ENCODE measurements around the gene PPAN. TPM values are rescaled to one million over a fixed set of nuclear protein-coding genes. Genes with fewer than 3 reads are reported as not detected.
A peak's percentile ranks its signal among the peaks of the same experiment; 100 is the strongest.

Gene PPAN
- total RNA-seq, 2 donors from 2014 or later = 21.6 to 53.8 TPM

DNA sequence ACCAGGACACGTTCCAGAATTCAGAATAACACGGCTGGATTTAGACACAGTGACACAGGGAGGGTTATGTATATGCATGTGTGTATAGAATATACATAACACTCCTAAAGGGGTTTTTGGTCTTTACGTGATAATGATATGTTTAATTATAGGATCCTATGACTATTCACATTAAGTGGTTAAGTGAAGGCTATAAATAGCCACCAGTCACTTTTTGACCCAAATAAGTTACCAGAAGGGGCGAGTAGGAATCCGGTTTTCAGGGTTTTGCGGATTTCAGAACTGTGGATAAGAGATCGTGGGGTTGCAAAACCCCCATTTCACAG is 10.6 kb upstream of the PPAN start:
- H3K4me3 ChIP-seq = peak overlapping the region; percentile 2

DNA sequence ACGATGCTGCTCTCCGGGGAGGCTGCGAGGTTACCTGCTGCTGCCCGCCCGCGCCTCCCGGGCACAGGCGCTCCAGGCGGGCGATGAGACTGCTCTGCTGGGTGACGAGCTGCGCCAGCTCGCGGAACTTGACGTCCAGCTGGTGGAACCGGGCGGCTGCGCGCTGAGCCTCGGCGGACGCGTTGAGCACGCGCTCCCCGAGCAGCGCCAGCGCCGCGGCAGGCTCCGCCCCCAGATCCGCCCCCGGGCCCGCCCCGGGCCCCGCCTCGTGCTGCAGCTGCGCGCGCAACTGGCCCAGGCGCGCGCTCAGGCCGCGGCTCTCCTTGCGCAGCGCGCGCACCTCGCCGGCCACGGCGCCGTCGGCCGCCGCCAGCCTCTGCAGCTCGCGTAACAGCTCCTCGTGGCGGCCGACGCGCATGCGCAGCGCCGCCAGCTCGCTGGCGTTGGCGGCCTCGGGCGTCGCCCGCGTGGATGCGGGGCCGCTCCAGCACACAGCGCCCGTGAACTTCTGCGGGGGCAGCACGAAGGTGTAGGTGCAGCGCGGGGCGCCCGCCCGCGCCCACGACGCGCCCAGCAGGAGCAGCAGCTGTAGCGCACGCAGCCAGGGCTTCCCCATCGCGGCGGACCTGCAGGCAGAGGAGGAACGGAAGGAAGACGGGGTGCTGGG is 10.1 kb upstream of the PPAN start:
- Histone ChIP-seq H3K4me1 (no peaks in the 10 kb centered on the region), H3K27ac (peak overlapping the region; percentile 57), H3K27me3 (no peaks in the 10 kb centered on the region), H3K36me3 (no peaks in the 10 kb centered on the region), H3K9ac (ENCODE audit: low read depth in 2 of 2, low read length in 2 of 2) (peak overlapping the region; percentile 51 to 78), H3K4me3 (peak overlapping the region; percentile 42), H3K9me3 (no peaks in the 10 kb centered on the region)
- intact Hi-C loops (cut with DNase I) = no loop called here
- peak; percentile 88 for DNase-seq
- TF ChIP-seq, protein P1, sequence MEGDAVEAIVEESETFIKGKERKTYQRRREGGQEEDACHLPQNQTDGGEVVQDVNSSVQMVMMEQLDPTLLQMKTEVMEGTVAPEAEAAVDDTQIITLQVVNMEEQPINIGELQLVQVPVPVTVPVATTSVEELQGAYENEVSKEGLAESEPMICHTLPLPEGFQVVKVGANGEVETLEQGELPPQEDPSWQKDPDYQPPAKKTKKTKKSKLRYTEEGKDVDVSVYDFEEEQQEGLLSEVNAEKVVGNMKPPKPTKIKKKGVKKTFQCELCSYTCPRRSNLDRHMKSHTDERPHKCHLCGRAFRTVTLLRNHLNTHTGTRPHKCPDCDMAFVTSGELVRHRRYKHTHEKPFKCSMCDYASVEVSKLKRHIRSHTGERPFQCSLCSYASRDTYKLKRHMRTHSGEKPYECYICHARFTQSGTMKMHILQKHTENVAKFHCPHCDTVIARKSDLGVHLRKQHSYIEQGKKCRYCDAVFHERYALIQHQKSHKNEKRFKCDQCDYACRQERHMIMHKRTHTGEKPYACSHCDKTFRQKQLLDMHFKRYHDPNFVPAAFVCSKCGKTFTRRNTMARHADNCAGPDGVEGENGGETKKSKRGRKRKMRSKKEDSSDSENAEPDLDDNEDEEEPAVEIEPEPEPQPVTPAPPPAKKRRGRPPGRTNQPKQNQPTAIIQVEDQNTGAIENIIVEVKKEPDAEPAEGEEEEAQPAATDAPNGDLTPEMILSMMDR (IDR thresholded peaks at IDR 0.05) = no peak

More for the DNA sequence above, 10.6 kb upstream of the PPAN start:
- intact Hi-C loops (cut with DNase I) = no loop called here
- no peaks in the 10 kb centered on the region for H3K27me3 ChIP-seq
- TF ChIP-seq, protein P1 (IDR thresholded peaks at IDR 0.05) = no peak
- H3K27ac ChIP-seq = no peak overlapping the region
- DNase-seq = no peak
- no peaks in the 10 kb centered on the region for H3K9me3 ChIP-seq
- H3K36me3 ChIP-seq = no peaks in the 10 kb centered on the region
- no peaks in the 10 kb centered on the region for H3K4me1 ChIP-seq
- H3K9ac ChIP-seq (ENCODE audit: low read depth in 2 of 2, low read length in 2 of 2) = no peak overlapping the region

DNA sequence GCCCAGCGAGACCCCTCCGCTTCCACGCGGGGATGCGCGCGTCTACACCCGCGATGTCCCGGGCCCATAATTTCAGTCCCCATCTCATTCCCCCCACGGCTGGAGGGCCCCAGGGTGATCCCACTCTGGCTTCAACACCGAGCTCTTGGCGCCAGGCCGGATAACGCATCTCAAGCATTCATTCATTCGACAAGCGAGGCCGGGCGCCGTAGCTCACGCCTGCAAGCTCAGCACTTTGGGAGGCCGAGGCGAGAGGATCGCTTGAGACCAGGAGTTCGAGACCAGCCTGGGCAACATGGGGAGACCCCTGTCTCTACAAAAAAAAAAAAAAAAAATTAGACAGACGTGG is 9.6 kb upstream of the PPAN start:
- no peaks in the 10 kb centered on the region for H3K36me3 ChIP-seq
- peak overlapping the region; percentile 57 for H3K27ac ChIP-seq
- TF ChIP-seq, protein P1 (IDR thresholded peaks at IDR 0.05) = no peak
- H3K9me3 ChIP-seq = no peaks in the 10 kb centered on the region
- no peaks in the 10 kb centered on the region for H3K27me3 ChIP-seq
- H3K4me3 ChIP-seq = peak overlapping the region; percentile 42
- no peaks in the 10 kb centered on the region for H3K4me1 ChIP-seq
- peak; percentile 53 for DNase-seq
- H3K9ac ChIP-seq (ENCODE audit: low read depth in 2 of 2, low read length in 2 of 2) = peak overlapping the region; percentile 51 to 78
- intact Hi-C loops (cut with DNase I) = no loop called here

DNA sequence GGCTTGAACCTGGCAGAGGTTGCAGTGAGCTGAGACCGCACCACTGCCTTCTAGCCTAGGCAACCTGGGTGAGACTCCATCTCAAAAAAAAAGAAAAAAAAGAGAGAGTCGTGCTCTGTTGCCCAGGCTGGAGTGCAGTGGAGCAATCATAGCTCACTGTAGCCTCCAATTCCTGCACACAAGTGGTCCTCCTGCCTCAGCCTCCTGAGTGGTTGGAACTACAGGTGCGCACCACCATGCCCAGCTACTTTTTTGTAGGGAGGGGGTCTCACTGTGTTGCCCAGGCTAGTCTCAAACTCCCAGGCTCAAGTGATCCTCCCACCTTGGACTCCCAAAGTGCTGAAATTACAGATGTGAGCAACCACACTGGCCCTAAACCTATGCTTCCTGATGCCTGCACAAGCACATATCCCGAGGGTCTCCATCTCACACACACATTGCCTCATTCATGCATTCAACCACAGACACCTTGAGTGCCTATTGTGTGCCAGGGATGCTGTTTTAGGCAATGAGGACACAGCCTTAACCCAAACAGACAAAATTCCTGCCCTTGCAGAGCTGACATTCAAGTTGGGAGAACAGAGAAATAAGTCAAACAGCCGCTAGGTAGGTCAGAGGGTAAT is 5.9 kb upstream of the PPAN start:
- intact Hi-C loops (cut with DNase I) = no loop called here
- TF ChIP-seq, protein P1 (IDR thresholded peaks at IDR 0.05) = no peak

DNA sequence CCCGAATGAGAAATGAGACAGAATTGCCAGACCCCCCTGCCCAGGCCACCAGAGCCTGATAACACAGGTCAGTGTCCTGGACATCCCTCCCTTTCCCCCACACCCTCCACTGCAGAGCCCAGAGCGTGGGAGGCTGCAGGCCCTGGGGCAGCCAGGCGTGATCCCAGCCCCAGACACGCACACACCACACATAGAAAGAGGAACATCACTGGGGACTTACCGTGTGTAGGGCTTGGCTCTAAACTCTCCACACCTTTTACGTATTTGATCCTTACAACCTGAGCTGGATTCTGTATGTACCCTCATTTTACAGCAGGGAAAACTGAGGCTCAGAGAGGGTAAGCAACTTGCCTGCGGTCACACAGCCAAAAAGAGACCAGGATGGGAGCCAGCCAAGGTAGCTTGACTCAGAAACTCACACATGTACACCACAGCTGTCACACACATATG is 3.4 kb upstream of the PPAN start:
- intact Hi-C loops (cut with DNase I) = no loop called here
- H3K27me3 ChIP-seq = no peaks in the 10 kb centered on the region
- no peaks in the 10 kb centered on the region for H3K9me3 ChIP-seq
- peak overlapping the region in 1 of 2 donors; percentile 27 for H3K9ac ChIP-seq (ENCODE audit: low read depth in 2 of 2, low read length in 2 of 2)
- no peak overlapping the region for H3K4me3 ChIP-seq
- TF ChIP-seq, protein P1 (IDR thresholded peaks at IDR 0.05) = no peak
- peaks cover 3% of the 10 kb centered on the region for H3K36me3 ChIP-seq
- H3K27ac ChIP-seq = no peak overlapping the region
- DNase-seq = no peak
- peaks cover 5% of the 10 kb centered on the region for H3K4me1 ChIP-seq

More for the DNA sequence above, 5.9 kb upstream of the PPAN start:
- DNase-seq = no peak
- Histone ChIP-seq H3K9me3 (no peaks in the 10 kb centered on the region), H3K4me3 (no peak overlapping the region), H3K9ac (ENCODE audit: low read depth in 2 of 2, low read length in 2 of 2) (peak overlapping the region in 1 of 2 donors; percentile 19), H3K27me3 (no peaks in the 10 kb centered on the region), H3K4me1 (no peaks in the 10 kb centered on the region), H3K27ac (no peak overlapping the region), H3K36me3 (no peaks in the 10 kb centered on the region)
